WTC11 (cell line): ENCODE results near the gene ZEB1. TPM values are rescaled to one million over a fixed set of nuclear protein-coding genes. Genes with fewer than 3 reads are reported as not detected.

Source experiments
- ATAC-seq: fragments of 200-7000 bp; cut with Tn5 transposase; 2 replicates; pipeline ENCODE4 v1.10.0; 2021; ENCODE audit warnings: mild to moderate bottlenecking, moderate library complexity
- CTCF ChIA-PET: fragments of 300-600 bp; sonication (Branson Sonifier 250); formaldehyde crosslinking; loops from one replicate; lab custom pipeline; 2021; ENCODE audit warnings: antibody characterized with exemption; lab: Charles Lee
- POLR2A ChIA-PET: fragments of 350-600 bp; sonication (Branson Sonifier 250); formaldehyde crosslinking; loops from one replicate; lab custom pipeline; 2021; ENCODE audit warnings: antibody characterized with exemption; lab: Charles Lee
- DNase-seq: peaks from one replicate; pipeline ENCODE4 v3.0.0; 2021; ENCODE audit warnings: low spot score
- H3K27ac Mint-ChIP-seq: 2 replicates; pipeline ENCODE4 v1.8.0; 2021; ENCODE audit warnings: mixed read lengths
- H3K27me3 Mint-ChIP-seq: 2 replicates; pipeline ENCODE4 v1.8.0; 2021; ENCODE audit warnings: low read depth, mild to moderate bottlenecking, moderate library complexity, mixed read lengths
- H3K36me3 Mint-ChIP-seq: 2 replicates; pipeline ENCODE4 v1.8.0; 2021; ENCODE audit warnings: mixed read lengths
- H3K4me1 Mint-ChIP-seq: 2 replicates; pipeline ENCODE4 v1.8.0; 2022; ENCODE audit warnings: mixed read lengths
- H3K4me3 Mint-ChIP-seq: 2 replicates; pipeline ENCODE4 v1.8.0; 2021; ENCODE audit warnings: mild to moderate bottlenecking, moderate library complexity, mixed read lengths
- H3K9me3 Mint-ChIP-seq: 2 replicates; pipeline ENCODE4 v1.8.0; 2021; ENCODE audit warnings: mixed read lengths
- CBFB ChIP-seq: sonication (generic); formaldehyde crosslinking; IDR thresholded peaks from 2 replicates; pipeline ENCODE4 v1.8.1; 2022; ENCODE audit warnings: mild to moderate bottlenecking, low read depth, missing genetic modification reagents
- ELF4 ChIP-seq: sonication (generic); formaldehyde crosslinking; IDR thresholded peaks from 2 replicates; pipeline ENCODE4 v1.8.1; 2022; ENCODE audit warnings: low read depth, mild to moderate bottlenecking, moderate library complexity, missing genetic modification reagents
- ETV6 ChIP-seq: sonication (generic); formaldehyde crosslinking; IDR thresholded peaks from 2 replicates; pipeline ENCODE4 v1.8.1; 2022; ENCODE audit warnings: mild to moderate bottlenecking, missing genetic modification reagents
- JUN ChIP-seq: sonication (generic); formaldehyde crosslinking; IDR thresholded peaks from 2 replicates; pipeline ENCODE4 v1.8.0; 2023; ENCODE audit warnings: mild to moderate bottlenecking, missing genetic modification reagents
- MXD4 ChIP-seq: fragments of 250-450 bp; sonication (Bioruptor Pico); IDR thresholded peaks from 2 replicates; pipeline ENCODE4 v1.8.0; 2021; ENCODE audit warnings: mild to moderate bottlenecking, moderate library complexity, borderline replicate concordance
- TEAD1 ChIP-seq: sonication (generic); formaldehyde crosslinking; IDR thresholded peaks from 2 replicates; pipeline ENCODE4 v1.8.0; 2022; ENCODE audit warnings: mild to moderate bottlenecking, missing genetic modification reagents
- ZBTB21 ChIP-seq: sonication (generic); formaldehyde crosslinking; IDR thresholded peaks from 2 replicates; pipeline ENCODE4 v1.8.1; 2023; ENCODE audit warnings: mild to moderate bottlenecking, missing genetic modification reagents, borderline replicate concordance
- ZNF423 ChIP-seq: fragments of 250-450 bp; sonication (Bioruptor Pico); IDR thresholded peaks from 2 replicates; pipeline ENCODE4 v2.1.2; 2022; ENCODE audit warnings: mild to moderate bottlenecking, moderate library complexity
- total RNA-seq: library from RNA; stranded (reverse); gene quantifications from 3 replicates; pipeline ENCODE4 v1.2.3, GENCODE V29; 2021
- TF ChIP-seq, protein P1 (sequence below): fragments of 200-600 bp; IDR thresholded peaks from 2 replicates; pipeline ENCODE4 v1.8.0; 2022; ENCODE audit warnings: antibody characterized with exemption
- TF ChIP-seq, protein P2 (sequence below): sonication (generic); formaldehyde crosslinking; IDR thresholded peaks from 2 replicates; pipeline ENCODE4 v1.8.1; 2023; ENCODE audit warnings: mild to moderate bottlenecking, missing genetic modification reagents
- TF ChIP-seq, protein P3 (sequence below): fragments of 250-450 bp; sonication (Bioruptor Pico); IDR thresholded peaks from 2 replicates; pipeline ENCODE4 v1.9.0; 2021; ENCODE audit warnings: mild to moderate bottlenecking
- TF ChIP-seq, protein P4 (sequence below): fragments of 250-450 bp; sonication (Bioruptor Pico); IDR thresholded peaks from 2 replicates; pipeline ENCODE4 v1.9.0; 2021; ENCODE audit warnings: mild to moderate bottlenecking
- TF ChIP-seq, protein P5 (sequence below): sonication (generic); formaldehyde crosslinking; IDR thresholded peaks from 2 replicates; pipeline ENCODE4 v1.8.0; 2022; ENCODE audit warnings: mild to moderate bottlenecking, missing genetic modification reagents

Gene ZEB1
- total RNA-seq, 1 experiment from 2014 or later = 0.39 TPM

DNA sequence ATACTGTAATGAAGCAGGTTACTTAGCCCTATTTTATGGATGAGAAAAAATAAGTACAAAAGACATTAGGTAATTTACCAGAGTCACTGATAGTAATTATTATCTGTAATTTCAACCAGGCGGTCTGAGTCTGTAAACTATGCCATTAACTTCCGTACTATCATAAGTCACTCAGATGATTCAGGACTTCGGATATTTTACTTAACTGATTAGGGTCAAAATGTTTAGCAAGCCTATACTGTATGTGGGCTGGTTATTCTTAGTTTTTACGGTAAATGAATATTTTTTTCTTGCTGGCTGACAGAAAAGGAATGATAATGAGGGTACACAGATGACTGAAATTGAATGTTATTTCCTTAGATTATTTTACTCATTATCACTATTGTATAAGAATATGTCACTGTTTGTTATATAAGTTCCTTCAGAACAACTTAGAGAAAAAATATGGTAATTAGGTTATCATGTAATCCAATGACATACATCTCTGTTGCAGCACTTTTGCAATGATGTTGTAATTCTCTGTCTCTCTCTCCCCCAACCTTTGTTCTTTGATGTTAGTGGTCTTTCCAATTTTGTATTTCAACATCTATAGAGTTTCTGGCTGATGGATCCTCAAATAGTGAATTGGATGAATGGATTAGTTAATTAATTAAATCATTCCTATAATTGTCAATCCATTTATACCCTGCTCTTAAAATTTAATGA, 165.6 kb downstream of the ZEB1 start:
- POLR2A ChIA-PET = no interaction called here
- no peaks in the 10 kb centered on the region for H3K36me3 Mint-ChIP-seq
- no peak overlapping the region for H3K4me3 Mint-ChIP-seq

DNA sequence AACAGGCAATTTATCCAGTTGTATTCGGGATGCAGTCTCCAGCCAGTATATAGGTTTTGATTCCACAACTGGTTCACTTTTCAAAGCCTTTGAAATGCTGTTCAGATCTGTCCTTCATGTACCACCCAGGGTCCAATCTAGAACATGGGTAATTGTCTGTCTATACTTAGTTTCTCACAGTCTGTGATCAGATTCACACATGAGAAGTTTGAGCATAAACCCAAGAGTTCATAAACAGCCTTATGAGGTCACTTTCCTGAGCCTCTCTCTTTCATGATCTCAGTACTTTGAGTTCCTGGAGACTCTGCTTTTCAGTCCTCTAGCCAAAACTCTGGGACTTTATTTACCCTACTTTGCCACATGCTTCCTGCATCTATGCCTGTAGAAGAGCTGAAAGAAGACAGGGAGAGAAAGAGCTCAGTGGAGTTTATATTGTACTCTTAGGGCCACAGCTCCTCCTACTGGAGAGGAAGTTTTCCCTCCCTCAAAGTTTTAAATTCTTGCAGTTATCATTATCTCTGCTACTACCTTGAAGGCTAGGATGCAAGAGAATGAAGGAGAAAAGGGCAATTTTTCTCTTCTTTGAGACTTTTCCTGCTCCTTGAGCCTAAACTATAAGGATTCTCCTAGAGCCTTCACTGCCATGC, 172.0 kb downstream of the ZEB1 start:
- CTCF ChIA-PET = interaction anchor here (0.6 to 1.3 kb wide), 39 partner anchors 9 to 820 kb away, joined by 3 to 33 read pairs (median 4); partner anchors contain the start of gene ZNF438
- no peaks in the 10 kb centered on the region for H3K36me3 Mint-ChIP-seq
- H3K27ac Mint-ChIP-seq = no peak overlapping the region
- DNase-seq (no peak), ATAC-seq (peak; percentile 76)
- POLR2A ChIA-PET = interaction anchor here (0.7 kb wide), 1 partner anchor 706 kb away, joined by 3 read pairs; no protein-coding TSS in a partner anchor
- no peak overlapping the region for H3K4me3 Mint-ChIP-seq
- H3K4me1 Mint-ChIP-seq = peaks cover 6% of the 10 kb centered on the region
- no peaks in the 10 kb centered on the region; the same call in 1 of the 2 replicates for H3K27me3 Mint-ChIP-seq
- no peak for TF ChIP-seq ZNF423 (CRISPR knock-in tag)
- TF ChIP-seq, protein P1, sequence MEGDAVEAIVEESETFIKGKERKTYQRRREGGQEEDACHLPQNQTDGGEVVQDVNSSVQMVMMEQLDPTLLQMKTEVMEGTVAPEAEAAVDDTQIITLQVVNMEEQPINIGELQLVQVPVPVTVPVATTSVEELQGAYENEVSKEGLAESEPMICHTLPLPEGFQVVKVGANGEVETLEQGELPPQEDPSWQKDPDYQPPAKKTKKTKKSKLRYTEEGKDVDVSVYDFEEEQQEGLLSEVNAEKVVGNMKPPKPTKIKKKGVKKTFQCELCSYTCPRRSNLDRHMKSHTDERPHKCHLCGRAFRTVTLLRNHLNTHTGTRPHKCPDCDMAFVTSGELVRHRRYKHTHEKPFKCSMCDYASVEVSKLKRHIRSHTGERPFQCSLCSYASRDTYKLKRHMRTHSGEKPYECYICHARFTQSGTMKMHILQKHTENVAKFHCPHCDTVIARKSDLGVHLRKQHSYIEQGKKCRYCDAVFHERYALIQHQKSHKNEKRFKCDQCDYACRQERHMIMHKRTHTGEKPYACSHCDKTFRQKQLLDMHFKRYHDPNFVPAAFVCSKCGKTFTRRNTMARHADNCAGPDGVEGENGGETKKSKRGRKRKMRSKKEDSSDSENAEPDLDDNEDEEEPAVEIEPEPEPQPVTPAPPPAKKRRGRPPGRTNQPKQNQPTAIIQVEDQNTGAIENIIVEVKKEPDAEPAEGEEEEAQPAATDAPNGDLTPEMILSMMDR = peak; percentile 36; the same call in 1 of the 2 replicates
- TF ChIP-seq CBFB = no peak
- H3K9me3 Mint-ChIP-seq = no peaks in the 10 kb centered on the region

More for the DNA sequence above, 165.6 kb downstream of the ZEB1 start:
- Mint-ChIP-seq H3K4me1 (no peaks in the 10 kb centered on the region), H3K27me3 (no peaks in the 10 kb centered on the region; the same call in 1 of the 2 replicates), H3K9me3 (no peaks in the 10 kb centered on the region), H3K27ac (no peak overlapping the region)
- CTCF ChIA-PET = no interaction called here
- DNase-seq = no peak
- TF ChIP-seq JUN (CRISPR knock-in tag) = no peak
- TF ChIP-seq ELF4 (CRISPR knock-in tag) = no peak
- TF ChIP-seq, protein P2, sequence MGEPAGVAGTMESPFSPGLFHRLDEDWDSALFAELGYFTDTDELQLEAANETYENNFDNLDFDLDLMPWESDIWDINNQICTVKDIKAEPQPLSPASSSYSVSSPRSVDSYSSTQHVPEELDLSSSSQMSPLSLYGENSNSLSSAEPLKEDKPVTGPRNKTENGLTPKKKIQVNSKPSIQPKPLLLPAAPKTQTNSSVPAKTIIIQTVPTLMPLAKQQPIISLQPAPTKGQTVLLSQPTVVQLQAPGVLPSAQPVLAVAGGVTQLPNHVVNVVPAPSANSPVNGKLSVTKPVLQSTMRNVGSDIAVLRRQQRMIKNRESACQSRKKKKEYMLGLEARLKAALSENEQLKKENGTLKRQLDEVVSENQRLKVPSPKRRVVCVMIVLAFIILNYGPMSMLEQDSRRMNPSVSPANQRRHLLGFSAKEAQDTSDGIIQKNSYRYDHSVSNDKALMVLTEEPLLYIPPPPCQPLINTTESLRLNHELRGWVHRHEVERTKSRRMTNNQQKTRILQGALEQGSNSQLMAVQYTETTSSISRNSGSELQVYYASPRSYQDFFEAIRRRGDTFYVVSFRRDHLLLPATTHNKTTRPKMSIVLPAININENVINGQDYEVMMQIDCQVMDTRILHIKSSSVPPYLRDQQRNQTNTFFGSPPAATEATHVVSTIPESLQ (CRISPR knock-in tag) = no peak
- TF ChIP-seq, protein P3, sequence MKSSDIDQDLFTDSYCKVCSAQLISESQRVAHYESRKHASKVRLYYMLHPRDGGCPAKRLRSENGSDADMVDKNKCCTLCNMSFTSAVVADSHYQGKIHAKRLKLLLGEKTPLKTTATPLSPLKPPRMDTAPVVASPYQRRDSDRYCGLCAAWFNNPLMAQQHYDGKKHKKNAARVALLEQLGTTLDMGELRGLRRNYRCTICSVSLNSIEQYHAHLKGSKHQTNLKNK = no peak
- TF ChIP-seq ZBTB21 (CRISPR knock-in tag) = no peak
- TF ChIP-seq TEAD1 (CRISPR knock-in tag) = no peak
- TF ChIP-seq, protein P4, sequence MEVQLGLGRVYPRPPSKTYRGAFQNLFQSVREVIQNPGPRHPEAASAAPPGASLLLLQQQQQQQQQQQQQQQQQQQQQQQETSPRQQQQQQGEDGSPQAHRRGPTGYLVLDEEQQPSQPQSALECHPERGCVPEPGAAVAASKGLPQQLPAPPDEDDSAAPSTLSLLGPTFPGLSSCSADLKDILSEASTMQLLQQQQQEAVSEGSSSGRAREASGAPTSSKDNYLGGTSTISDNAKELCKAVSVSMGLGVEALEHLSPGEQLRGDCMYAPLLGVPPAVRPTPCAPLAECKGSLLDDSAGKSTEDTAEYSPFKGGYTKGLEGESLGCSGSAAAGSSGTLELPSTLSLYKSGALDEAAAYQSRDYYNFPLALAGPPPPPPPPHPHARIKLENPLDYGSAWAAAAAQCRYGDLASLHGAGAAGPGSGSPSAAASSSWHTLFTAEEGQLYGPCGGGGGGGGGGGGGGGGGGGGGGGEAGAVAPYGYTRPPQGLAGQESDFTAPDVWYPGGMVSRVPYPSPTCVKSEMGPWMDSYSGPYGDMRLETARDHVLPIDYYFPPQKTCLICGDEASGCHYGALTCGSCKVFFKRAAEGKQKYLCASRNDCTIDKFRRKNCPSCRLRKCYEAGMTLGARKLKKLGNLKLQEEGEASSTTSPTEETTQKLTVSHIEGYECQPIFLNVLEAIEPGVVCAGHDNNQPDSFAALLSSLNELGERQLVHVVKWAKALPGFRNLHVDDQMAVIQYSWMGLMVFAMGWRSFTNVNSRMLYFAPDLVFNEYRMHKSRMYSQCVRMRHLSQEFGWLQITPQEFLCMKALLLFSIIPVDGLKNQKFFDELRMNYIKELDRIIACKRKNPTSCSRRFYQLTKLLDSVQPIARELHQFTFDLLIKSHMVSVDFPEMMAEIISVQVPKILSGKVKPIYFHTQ = no peak
- TF ChIP-seq, protein P5, sequence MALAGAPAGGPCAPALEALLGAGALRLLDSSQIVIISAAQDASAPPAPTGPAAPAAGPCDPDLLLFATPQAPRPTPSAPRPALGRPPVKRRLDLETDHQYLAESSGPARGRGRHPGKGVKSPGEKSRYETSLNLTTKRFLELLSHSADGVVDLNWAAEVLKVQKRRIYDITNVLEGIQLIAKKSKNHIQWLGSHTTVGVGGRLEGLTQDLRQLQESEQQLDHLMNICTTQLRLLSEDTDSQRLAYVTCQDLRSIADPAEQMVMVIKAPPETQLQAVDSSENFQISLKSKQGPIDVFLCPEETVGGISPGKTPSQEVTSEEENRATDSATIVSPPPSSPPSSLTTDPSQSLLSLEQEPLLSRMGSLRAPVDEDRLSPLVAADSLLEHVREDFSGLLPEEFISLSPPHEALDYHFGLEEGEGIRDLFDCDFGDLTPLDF = no peak
- TF ChIP-seq MXD4 = no peak
- TF ChIP-seq ETV6 (CRISPR knock-in tag) = no peak
- no peak for ATAC-seq
